HCT116 (cell line): ENCODE measurements around the gene ZNF695. TPM values are rescaled to one million over a fixed set of nuclear protein-coding genes. Genes with fewer than 3 reads are reported as not detected.

Experiments used
- ATAC-seq: fragments of 200-7000 bp; cut with Tn5 transposase; 2 replicates; pipeline ENCODE4 v1.9.1; 2020; ENCODE audit warnings: mild to moderate bottlenecking, moderate library complexity
- BruUV-seq: library from RNA; stranded (reverse); fragments of 400-500 nt; replicated peaks from 2 replicates; lab custom pipeline; 2021; lab: Mats Ljungman, UMichigan
- CTCF ChIA-PET: fragments of 300-600 bp; sonication (Branson Sonifier 250); formaldehyde crosslinking; loops from one replicate; lab custom pipeline; 2021; ENCODE audit warnings: antibody characterized with exemption; lab: Charles Lee
- POLR2A ChIA-PET: fragments of 300-600, 350-600 bp; sonication (Branson Sonifier 250); formaldehyde crosslinking; loops from one replicate; lab custom pipeline; 2021; ENCODE audit warnings: antibody characterized with exemption; lab: Charles Lee
- RAD21 ChIA-PET, 2 experiments: fragments of 300-600 bp; sonication (Branson Sonifier 250); formaldehyde crosslinking; loops; one replicate each; lab custom pipeline; 2023; ENCODE audit warnings: low total read pairs in 2 of 2; ENCODE audit not compliant: uncharacterized antibody in 2 of 2, unreplicated experiment in 2 of 2, low non-redundant PET in 1 of 2; lab: Charles Lee
- DNase-seq: peaks from one replicate; pipeline ENCODE4 v3.0.0-alpha.2; 2010; ENCODE audit warnings: low read depth, low spot score
- H2AFZ ChIP-seq: fragments of 200-600 bp; shearing (Covaris generic), sonication (generic); 2 replicates; pipeline ENCODE4 v1.6.1; 2017; ENCODE audit warnings: low read depth, mixed run types, mixed read lengths, antibody characterized with exemption, low read length; ENCODE audit not compliant: poor library complexity, severe bottlenecking
- H3K27ac ChIP-seq: 2 replicates; pipeline ENCODE4 v1.5.1; 2012; ENCODE audit warnings: low read depth, low read length
- H3K27me3 ChIP-seq: fragments of 200-600 bp; sonication (generic); 2 replicates; pipeline ENCODE4 v1.6.1; 2016; ENCODE audit warnings: mixed run types, low read length, mixed read lengths; ENCODE audit not compliant: insufficient read depth
- H3K36me3 ChIP-seq, 2 experiments: fragments of 200-500 bp in 1 of 2; fragments of 200-600 bp in 1 of 2; sonication (Bioruptor generic) in 1 of 2; sonication (generic) in 1 of 2; 2 replicates each; pipeline versions ENCODE4 v1.5.1 to v1.6.1; 2014 to 2016; ENCODE audit warnings: low read length in 2 of 2, inconsistent platforms in 1 of 2, mixed read lengths in 1 of 2, mixed run types in 1 of 2; ENCODE audit not compliant: insufficient read depth in 2 of 2, control insufficient read depth in 1 of 2
- H3K4me1 ChIP-seq, 2 experiments: fragments of 200-600 bp in 1 of 2; sonication (generic) in 1 of 2; 2 replicates each; pipeline versions ENCODE4 v1.5.1 to v1.6.1; 2012 to 2017; ENCODE audit warnings: low read length in 2 of 2, inconsistent platforms in 1 of 2, mild to moderate bottlenecking in 1 of 2, mixed read lengths in 1 of 2, mixed run types in 1 of 2, moderate library complexity in 1 of 2; ENCODE audit not compliant: insufficient read depth in 2 of 2, control insufficient read depth in 1 of 2
- H3K4me2 ChIP-seq: fragments of 200-600 bp; sonication (generic); 2 replicates; pipeline ENCODE4 v1.6.1; 2017; ENCODE audit warnings: mixed run types, low read length, mixed read lengths
- H3K4me3 ChIP-seq, 2 experiments: fragments of 200-600 bp in 1 of 2; sonication (generic) in 1 of 2; replicated peaks in 1 of 2; 2 replicates each; pipeline ENCODE4 v1.5.1; 2011 to 2016; ENCODE audit warnings: low read length in 2 of 2, control low read depth in 1 of 2, low read depth in 1 of 2, mild to moderate bottlenecking in 1 of 2, mixed read lengths in 1 of 2, mixed run types in 1 of 2
- H3K79me2 ChIP-seq: fragments of 200-600 bp; sonication (generic); 2 replicates; pipeline ENCODE4 v1.6.1; 2017; ENCODE audit warnings: mild to moderate bottlenecking, mixed run types, low read length, moderate library complexity, mixed read lengths; ENCODE audit not compliant: insufficient read depth
- H3K9ac ChIP-seq: fragments of 200-600 bp; sonication (generic); 2 replicates; pipeline ENCODE4 v1.6.1; 2016; ENCODE audit warnings: low read length, mixed read lengths
- H3K9me2 ChIP-seq: fragments of 200-600 bp; sonication (generic), shearing (Covaris generic); 2 replicates; pipeline ENCODE4 v1.6.1; 2017; ENCODE audit warnings: mixed run types, mild to moderate bottlenecking, moderate library complexity; ENCODE audit not compliant: insufficient read depth
- H3K9me3 ChIP-seq, 2 experiments: fragments of 200-500 bp in 1 of 2; fragments of 200-600 bp in 1 of 2; sonication (Bioruptor generic) in 1 of 2; sonication (generic) in 1 of 2; 2 replicates each; pipeline ENCODE4 v1.6.1; 2014 to 2017; ENCODE audit warnings: low read length in 2 of 2, mixed read lengths in 2 of 2, inconsistent platforms in 1 of 2, low read depth in 1 of 2, mild to moderate bottlenecking in 1 of 2, mixed run types in 1 of 2, moderate library complexity in 1 of 2; ENCODE audit not compliant: control insufficient read depth in 1 of 2, insufficient read depth in 1 of 2
- H4K20me1 ChIP-seq: fragments of 200-600 bp; sonication (generic), shearing (Covaris generic); 2 replicates; pipeline ENCODE4 v1.6.1; 2017; ENCODE audit warnings: mixed run types, mild to moderate bottlenecking, moderate library complexity; ENCODE audit not compliant: insufficient read depth
- CBX3 ChIP-seq: IDR thresholded peaks from 2 replicates; pipeline ENCODE4 v1.6.1; 2012; ENCODE audit warnings: low read depth
- CEBPB ChIP-seq: IDR thresholded peaks from 2 replicates; pipeline ENCODE4 v1.6.1; 2012; ENCODE audit warnings: low read depth
- ELF1 ChIP-seq: IDR thresholded peaks from 2 replicates; pipeline ENCODE4 v1.6.1; 2012; ENCODE audit warnings: low read depth, borderline replicate concordance
- EZH2 ChIP-seq: fragments of 200-600 bp; sonication (generic); IDR thresholded peaks from 2 replicates; pipeline ENCODE4 v1.6.1; 2017; ENCODE audit warnings: antibody characterized with exemption, mixed run types
- EZH2phosphoT487 ChIP-seq: fragments of 200-600 bp; IDR thresholded peaks from 2 replicates; pipeline ENCODE4 v1.6.1; 2018; ENCODE audit warnings: antibody characterized with exemption, borderline replicate concordance
- FOSL1 ChIP-seq: IDR thresholded peaks from 2 replicates; pipeline ENCODE4 v1.6.1; 2012; ENCODE audit warnings: low read depth
- SIN3A ChIP-seq: IDR thresholded peaks from 2 replicates; pipeline ENCODE4 v1.6.1; 2012; ENCODE audit warnings: low read depth
- SP1 ChIP-seq: IDR thresholded peaks from 2 replicates; pipeline ENCODE4 v1.6.1; 2012; ENCODE audit warnings: low read depth
- TCF7L2 ChIP-seq: IDR thresholded peaks from 2 replicates; pipeline ENCODE4 v1.7.0; 2011; ENCODE audit warnings: borderline replicate concordance, inconsistent platforms; ENCODE audit not compliant: insufficient read depth, insufficient read length; ENCODE audit errors: extremely low read depth
- YY1 ChIP-seq: IDR thresholded peaks from 2 replicates; pipeline ENCODE4 v1.6.1; 2011; ENCODE audit warnings: low read length, low read depth, moderate library complexity, mild to moderate bottlenecking; ENCODE audit not compliant: insufficient replicate concordance; ENCODE audit errors: extremely low read depth
- intact Hi-C: fragments of 100-400 bp; cut with micrococcal nuclease; formaldehyde crosslinking; loops from 2 replicates; pipeline ENCODE4 v1.10.0; 2022
- total RNA-seq: library from RNA; stranded (reverse); gene quantifications from one replicate; pipeline ENCODE4 v1.2.1, GENCODE V29; 2021; ENCODE audit not compliant: unreplicated experiment
- TF ChIP-seq, protein P1 (sequence below): IDR thresholded peaks from 2 replicates; pipeline ENCODE4 v1.6.1; 2012

ZNF695 gene
- total RNA-seq, 1 experiment from 2014 or later = 14.9 TPM

DNA sequence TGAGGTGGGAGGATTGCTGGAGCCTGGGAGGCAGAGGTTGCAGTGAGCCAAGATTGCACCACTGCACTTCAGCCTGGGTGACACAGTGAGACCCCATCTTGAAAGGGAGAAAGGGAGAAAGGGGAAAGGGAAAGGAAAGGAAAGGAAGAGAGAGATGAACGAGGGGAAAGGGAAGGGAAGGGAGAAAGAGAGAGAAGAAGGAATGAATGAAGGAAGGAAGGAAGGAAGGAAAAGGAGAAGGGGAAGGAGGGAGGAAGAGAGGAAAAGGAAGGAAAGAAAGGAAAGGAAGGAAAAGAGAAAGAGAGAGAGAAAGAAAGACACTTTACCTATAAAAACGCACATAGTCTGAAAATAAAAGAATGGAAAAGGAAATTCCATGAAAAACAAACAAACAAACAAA lies 18.0 kb downstream of the ZNF695 start:
- POLR2A ChIA-PET = no interaction called here
- Histone ChIP-seq H3K27ac (no peak overlapping the region), H3K9me3 (peaks cover 44 to 60% of the 10 kb centered on the region in 2 experiments), H3K4me3 (no peak overlapping the region), H4K20me1 (no peaks in the 10 kb centered on the region), H3K27me3 (no peaks in the 10 kb centered on the region), H3K4me1 (no peaks in the 10 kb centered on the region), H3K4me2 (no peak overlapping the region), H3K9me2 (no peaks in the 10 kb centered on the region), H3K79me2 (peaks cover 32% of the 10 kb centered on the region), H3K9ac (no peak overlapping the region), H3K36me3 (peaks cover 8 to 66% of the 10 kb centered on the region in 2 experiments), H2AFZ (no peak overlapping the region)
- intact Hi-C loops = no loop called here
- CTCF ChIA-PET = no interaction called here
- no TSS peak for BruUV-seq
- ATAC-seq (no peak), DNase-seq (no peak)
- TF ChIP-seq TCF7L2 = no peak
- TF ChIP-seq SIN3A = no peak
- TF ChIP-seq FOSL1 = no peak
- TF ChIP-seq YY1 = no peak
- TF ChIP-seq EZH2phosphoT487 = no peak
- TF ChIP-seq ELF1 = no peak
- no peak for TF ChIP-seq SP1
- TF ChIP-seq CEBPB = no peak
- TF ChIP-seq, protein P1, sequence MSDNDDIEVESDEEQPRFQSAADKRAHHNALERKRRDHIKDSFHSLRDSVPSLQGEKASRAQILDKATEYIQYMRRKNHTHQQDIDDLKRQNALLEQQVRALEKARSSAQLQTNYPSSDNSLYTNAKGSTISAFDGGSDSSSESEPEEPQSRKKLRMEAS = no peak
- no peak for TF ChIP-seq EZH2
- TF ChIP-seq CBX3 = no peak
- RAD21 ChIA-PET = no interaction called here

DNA sequence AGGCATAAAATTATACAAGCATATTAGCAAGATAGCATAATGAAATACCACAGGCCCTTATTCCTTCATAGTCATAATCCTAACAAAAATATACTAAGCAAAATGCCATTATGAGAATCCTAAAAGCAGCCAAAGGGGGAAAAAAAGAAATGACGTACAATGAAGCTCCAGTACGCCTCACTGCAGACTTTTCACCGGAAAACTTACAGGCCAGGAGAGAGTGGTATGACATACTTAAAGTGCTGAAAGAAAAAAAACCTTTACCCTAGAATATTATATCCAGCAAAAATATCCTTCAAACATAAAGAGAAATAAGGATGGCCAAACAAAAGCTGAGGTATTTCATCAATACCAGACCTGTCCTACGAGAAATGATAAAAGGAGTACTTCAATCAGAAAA lies 19.5 kb downstream of the ZNF695 start:
- intact Hi-C loops = no loop called here
- no peak overlapping the region for H3K4me2 ChIP-seq
- ChIA-PET CTCF (no interaction called here), POLR2A (no interaction called here), RAD21 (no interaction called here)
- H3K9me2 ChIP-seq = no peaks in the 10 kb centered on the region
- H4K20me1 ChIP-seq = no peaks in the 10 kb centered on the region
- no peak for DNase-seq
- BruUV-seq = no TSS peak
- no peak overlapping the region for H2AFZ ChIP-seq
- H3K4me1 ChIP-seq = no peaks in the 10 kb centered on the region
- peaks cover 11 to 78% of the 10 kb centered on the region in 2 experiments for H3K36me3 ChIP-seq
- H3K79me2 ChIP-seq = peaks cover 24% of the 10 kb centered on the region
- H3K27me3 ChIP-seq = no peaks in the 10 kb centered on the region
- H3K9me3 ChIP-seq = peaks cover 49 to 70% of the 10 kb centered on the region in 2 experiments; a peak in 3 of 4 replicates
- H3K9ac ChIP-seq = no peak overlapping the region
- H3K4me3 ChIP-seq = no peak overlapping the region
- no peak for TF ChIP-seq ELF1
- H3K27ac ChIP-seq = no peak overlapping the region
- no peak for ATAC-seq
